ENCODE results near the gene PRDX5.
"Not testable (repeated sequence)": the region's sequence is repeated elsewhere in the genome, so short reads cannot be mapped to it uniquely, and the experiment has no call there.

Gene PRDX5

GRCh38 chr11:64305075-64305690 is 12.7 kb upstream of the PRDX5 start, which contains the start of gene ESRRA:
Gene ESRRA, plus strand, starts transcription at chr11:64305524. Its CDS starts 1,656 bp downstream, at chr11:64307180.
- Mint-ChIP-seq H3K27me3 (peaks cover 10% of the 10 kb centered on the region), H3K4me1 (peaks cover 22% of the 10 kb centered on the region)
- peak; percentile 67 for ATAC-seq (replicated peaks; ENCODE audit: extremely low read depth, poor library complexity, severe bottlenecking)

DNA sequence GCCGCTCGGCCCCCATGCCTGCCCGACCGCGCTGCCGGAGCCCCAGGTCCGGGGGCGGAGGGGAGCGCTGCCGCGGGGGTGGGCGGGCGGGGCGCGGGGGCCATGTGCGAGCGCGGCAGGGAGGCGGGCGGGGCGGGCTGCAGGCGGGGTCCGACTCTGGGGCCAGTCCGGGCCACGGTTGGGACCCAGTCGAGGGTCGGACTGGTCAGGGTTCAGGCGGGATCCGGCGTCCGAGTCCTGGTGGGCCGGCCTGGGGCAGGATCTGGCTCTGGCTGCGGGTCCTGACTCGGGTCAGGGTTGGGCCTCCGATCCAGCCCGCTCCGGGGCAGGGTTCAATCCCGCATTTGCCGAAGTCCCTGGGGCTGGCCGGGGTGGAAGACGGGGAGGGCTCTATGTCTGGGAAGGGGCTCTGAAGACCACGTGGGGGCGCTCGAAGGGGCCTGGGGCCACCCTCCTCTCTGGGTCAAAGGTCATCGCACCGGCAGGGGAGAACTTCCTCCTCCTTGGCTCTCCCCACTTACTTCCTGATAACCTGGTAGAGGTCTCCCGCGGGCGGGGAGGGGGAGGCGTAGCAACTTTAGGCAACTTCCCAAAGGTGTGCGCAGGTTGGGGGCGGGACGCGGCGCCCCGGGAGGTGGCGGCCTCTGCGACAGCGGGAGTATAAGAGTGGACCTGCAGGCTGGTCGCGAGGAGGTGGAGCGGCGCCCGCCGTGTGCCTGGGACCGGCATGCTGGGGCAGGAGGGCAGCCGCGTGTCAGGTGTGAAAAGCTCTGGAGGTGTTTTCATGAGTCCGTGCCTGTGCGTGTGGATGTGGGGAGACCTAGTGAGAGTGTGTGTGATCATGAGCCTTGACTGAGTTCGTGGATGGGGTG is 12.0 kb upstream of the PRDX5 start:
- peak overlapping the region; percentile 93 for H3K4me3 Mint-ChIP-seq
- peaks cover 27% of the 10 kb centered on the region for H3K36me3 Mint-ChIP-seq (ENCODE audit: insufficient read depth)
- peak in 1 of 2 donors; percentile 45 for DNase-seq (ENCODE audit: low spot score in 2 of 2)
- ATAC-seq (replicated peaks; ENCODE audit: extremely low read depth, poor library complexity, severe bottlenecking), result peak; percentile 17
- H3K27me3 Mint-ChIP-seq, result peaks cover 3% of the 10 kb centered on the region
- H3K27ac Mint-ChIP-seq (ENCODE audit: low read depth), result peak overlapping the region; percentile 75
- peaks cover 15% of the 10 kb centered on the region for H3K4me1 Mint-ChIP-seq
- H3K9me3 Mint-ChIP-seq, result no peaks in the 10 kb centered on the region

More at GRCh38 chr11:64305075-64305690, 12.7 kb upstream of the PRDX5 start, which contains the start of gene ESRRA:
- peak within 1 kb of the TSS; percentile 93 for H3K4me3 Mint-ChIP-seq
- peak; percentile 98 to 99 for DNase-seq (ENCODE audit: low spot score in 2 of 2)
- no peaks in the 10 kb centered on the region for H3K9me3 Mint-ChIP-seq
- H3K36me3 Mint-ChIP-seq (ENCODE audit: insufficient read depth), result peaks cover 23% of the 10 kb centered on the region
- peak within 1 kb of the TSS; percentile 92 for H3K27ac Mint-ChIP-seq (ENCODE audit: low read depth)

- Mint-ChIP-seq H3K4me3 (peak overlapping the region; percentile 93), H3K36me3 (ENCODE audit: insufficient read depth) (peaks cover 25% of the 10 kb centered on the region), H3K27me3 (no peaks in the 10 kb centered on the region), H3K4me1 (peaks cover 15% of the 10 kb centered on the region), H3K27ac (ENCODE audit: low read depth) (peak overlapping the region; percentile 75), H3K9me3 (no peaks in the 10 kb centered on the region)
- no peak for DNase-seq (ENCODE audit: low spot score in 2 of 2)
- ATAC-seq (replicated peaks; ENCODE audit: extremely low read depth, poor library complexity, severe bottlenecking), result no peak
Observed at GRCh38 chr11:64306563-64306875, 11.4 kb upstream of the PRDX5 start.

- H3K4me3 Mint-ChIP-seq, result peak overlapping the region; percentile 93
- no peak for ATAC-seq (replicated peaks; ENCODE audit: extremely low read depth, poor library complexity, severe bottlenecking)
- no peaks in the 10 kb centered on the region for H3K9me3 Mint-ChIP-seq
- peaks cover 15% of the 10 kb centered on the region for H3K4me1 Mint-ChIP-seq
- H3K27me3 Mint-ChIP-seq, result no peaks in the 10 kb centered on the region
- peak overlapping the region; percentile 75 for H3K27ac Mint-ChIP-seq (ENCODE audit: low read depth)
- DNase-seq (ENCODE audit: low spot score in 2 of 2), result no peak
- H3K36me3 Mint-ChIP-seq (ENCODE audit: insufficient read depth), result peaks cover 25% of the 10 kb centered on the region
Observed at GRCh38 chr11:64306876-64307622, 10.9 kb upstream of the PRDX5 start.

DNA sequence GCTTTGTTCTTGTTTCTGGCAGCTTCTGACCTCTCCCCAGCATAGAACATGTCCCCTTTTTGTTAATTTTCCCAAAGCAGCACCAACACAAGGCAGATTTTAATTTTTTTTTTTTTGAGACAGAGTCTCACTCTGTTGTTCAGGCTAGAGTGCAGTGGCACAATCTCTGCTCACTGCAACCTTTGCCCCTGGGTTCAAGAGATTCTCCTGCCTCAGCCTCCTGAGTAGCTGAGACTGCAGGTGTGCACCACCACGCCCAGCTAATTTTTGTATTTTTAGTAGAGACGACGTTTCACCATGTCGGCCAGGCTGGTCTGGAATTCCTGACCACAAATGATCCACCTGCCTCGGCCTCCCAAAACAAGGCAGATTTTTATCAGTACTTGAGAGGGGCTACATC is 10.1 kb upstream of the PRDX5 start:
- H3K36me3 Mint-ChIP-seq (ENCODE audit: insufficient read depth), result peaks cover 27% of the 10 kb centered on the region
- not testable (repeated sequence) for H3K9me3 Mint-ChIP-seq; DNase-seq (ENCODE audit: low spot score in 2 of 2); ATAC-seq (replicated peaks; ENCODE audit: extremely low read depth, poor library complexity, severe bottlenecking); H3K27ac Mint-ChIP-seq (ENCODE audit: low read depth); H3K27me3 Mint-ChIP-seq
- H3K4me3 Mint-ChIP-seq, result peak overlapping the region; percentile 61
- H3K4me1 Mint-ChIP-seq, result peaks cover 20% of the 10 kb centered on the region

DNA sequence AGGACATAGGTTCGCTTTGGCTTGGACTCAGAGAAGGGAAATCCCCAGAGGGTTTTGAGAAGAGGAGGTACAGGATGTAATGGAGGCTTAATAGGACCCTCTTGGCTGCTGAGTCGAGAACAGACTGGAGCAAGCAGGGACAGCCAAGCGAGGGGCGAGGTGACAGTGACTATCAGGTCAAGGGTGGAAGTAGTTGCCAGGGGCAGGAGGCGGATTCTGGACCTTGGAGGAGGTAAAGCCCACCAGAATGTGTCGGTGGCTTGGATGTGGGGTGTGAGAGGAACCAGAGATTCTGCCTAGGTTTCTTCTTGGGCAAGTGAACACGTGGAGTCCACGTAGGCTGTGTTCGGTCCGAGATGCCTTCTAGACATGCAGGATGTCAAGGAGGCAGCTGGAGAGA is 5.0 kb upstream of the PRDX5 start:
- Mint-ChIP-seq H3K27me3 (no peaks in the 10 kb centered on the region), H3K27ac (ENCODE audit: low read depth) (peak overlapping the region; percentile 22), H3K9me3 (no peaks in the 10 kb centered on the region), H3K36me3 (ENCODE audit: insufficient read depth) (peaks cover 32% of the 10 kb centered on the region), H3K4me1 (peaks cover 27% of the 10 kb centered on the region), H3K4me3 (no peak overlapping the region)
- ATAC-seq (replicated peaks; ENCODE audit: extremely low read depth, poor library complexity, severe bottlenecking) (no peak), DNase-seq (ENCODE audit: low spot score in 2 of 2) (no peak)

- ATAC-seq (replicated peaks; ENCODE audit: extremely low read depth, poor library complexity, severe bottlenecking) (no peak), DNase-seq (ENCODE audit: low spot score in 2 of 2) (no peak)
- H3K27me3 Mint-ChIP-seq, result no peaks in the 10 kb centered on the region
- H3K36me3 Mint-ChIP-seq (ENCODE audit: insufficient read depth), result peaks cover 33% of the 10 kb centered on the region
- peaks cover 34% of the 10 kb centered on the region for H3K4me1 Mint-ChIP-seq
- no peaks in the 10 kb centered on the region for H3K9me3 Mint-ChIP-seq
- no peak overlapping the region for H3K4me3 Mint-ChIP-seq
- peak overlapping the region; percentile 22 for H3K27ac Mint-ChIP-seq (ENCODE audit: low read depth)
Observed at GRCh38 chr11:64313491-64314145, 4.3 kb upstream of the PRDX5 start.

DNA sequence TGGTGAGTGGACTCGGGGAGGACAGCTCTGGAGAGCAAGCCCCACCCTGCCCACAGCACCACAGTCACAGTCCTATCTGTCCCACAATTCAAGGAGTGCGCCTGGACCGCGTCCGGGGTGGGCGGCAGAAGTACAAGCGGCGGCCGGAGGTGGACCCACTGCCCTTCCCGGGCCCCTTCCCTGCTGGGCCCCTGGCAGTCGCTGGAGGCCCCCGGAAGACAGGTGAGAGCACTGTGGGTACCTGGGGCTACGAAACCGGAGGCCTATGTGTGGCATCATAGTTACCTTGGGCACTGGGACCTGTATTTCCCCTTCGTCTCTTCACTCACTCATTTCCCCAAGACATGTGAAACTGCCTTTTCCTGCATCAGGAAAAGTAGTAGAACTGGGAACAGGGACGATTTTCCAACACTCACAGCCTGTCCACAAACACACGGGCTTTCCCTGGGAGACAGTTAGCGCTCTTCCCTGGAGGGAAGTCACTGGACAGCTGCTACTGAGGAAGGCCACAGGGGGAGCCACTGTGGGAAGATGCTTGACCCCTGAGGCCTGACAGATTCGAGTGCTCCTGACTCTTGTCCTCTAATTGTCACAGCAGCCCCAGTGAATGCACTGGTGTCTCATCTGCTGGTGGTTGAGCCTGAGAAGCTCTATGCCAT is 3.6 kb upstream of the PRDX5 start:
- Mint-ChIP-seq H3K4me3 (no peak overlapping the region), H3K27me3 (no peaks in the 10 kb centered on the region), H3K27ac (ENCODE audit: low read depth) (no peak overlapping the region)

DNA sequence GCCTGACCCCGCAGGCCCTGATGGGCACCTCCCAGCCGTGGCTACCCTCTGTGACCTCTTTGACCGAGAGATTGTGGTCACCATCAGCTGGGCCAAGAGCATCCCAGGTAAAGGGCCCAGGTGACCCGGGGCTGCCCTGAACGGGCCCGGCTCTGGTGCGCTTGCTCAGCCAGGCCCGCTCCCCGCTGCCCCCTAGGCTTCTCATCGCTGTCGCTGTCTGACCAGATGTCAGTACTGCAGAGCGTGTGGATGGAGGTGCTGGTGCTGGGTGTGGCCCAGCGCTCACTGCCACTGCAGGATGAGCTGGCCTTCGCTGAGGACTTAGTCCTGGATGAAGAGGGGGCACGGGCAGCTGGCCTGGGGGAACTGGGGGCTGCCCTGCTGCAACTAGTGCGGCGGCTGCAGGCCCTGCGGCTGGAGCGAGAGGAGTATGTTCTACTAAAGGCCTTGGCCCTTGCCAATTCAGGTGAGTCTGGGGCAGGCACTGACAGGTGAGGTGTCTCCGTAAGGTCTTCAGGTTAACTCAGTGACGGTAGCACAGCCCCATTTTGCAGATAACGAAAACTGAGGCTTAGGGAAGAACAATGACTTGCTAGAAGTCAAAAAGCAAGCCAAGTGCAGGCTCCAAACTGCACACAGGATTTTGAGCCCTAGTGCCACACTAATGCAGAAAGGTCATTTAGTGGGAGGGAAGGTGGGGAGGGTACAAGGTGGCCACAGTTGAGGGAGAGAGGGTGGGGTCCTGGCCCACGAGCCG is 2.9 kb upstream of the PRDX5 start:
- Mint-ChIP-seq H3K36me3 (ENCODE audit: insufficient read depth) (peaks cover 34% of the 10 kb centered on the region), H3K9me3 (no peaks in the 10 kb centered on the region), H3K27me3 (no peaks in the 10 kb centered on the region), H3K4me3 (no peak overlapping the region), H3K27ac (ENCODE audit: low read depth) (no peak overlapping the region), H3K4me1 (peaks cover 43% of the 10 kb centered on the region)
- no peak for DNase-seq (ENCODE audit: low spot score in 2 of 2)
- ATAC-seq (replicated peaks; ENCODE audit: extremely low read depth, poor library complexity, severe bottlenecking), result no peak

More for the DNA sequence above, 3.6 kb upstream of the PRDX5 start:
- peaks cover 40% of the 10 kb centered on the region for H3K4me1 Mint-ChIP-seq
- DNase-seq (ENCODE audit: low spot score in 2 of 2), result no peak
- no peaks in the 10 kb centered on the region for H3K9me3 Mint-ChIP-seq
- H3K36me3 Mint-ChIP-seq (ENCODE audit: insufficient read depth), result peaks cover 35% of the 10 kb centered on the region
- no peak for ATAC-seq (replicated peaks; ENCODE audit: extremely low read depth, poor library complexity, severe bottlenecking)

DNA sequence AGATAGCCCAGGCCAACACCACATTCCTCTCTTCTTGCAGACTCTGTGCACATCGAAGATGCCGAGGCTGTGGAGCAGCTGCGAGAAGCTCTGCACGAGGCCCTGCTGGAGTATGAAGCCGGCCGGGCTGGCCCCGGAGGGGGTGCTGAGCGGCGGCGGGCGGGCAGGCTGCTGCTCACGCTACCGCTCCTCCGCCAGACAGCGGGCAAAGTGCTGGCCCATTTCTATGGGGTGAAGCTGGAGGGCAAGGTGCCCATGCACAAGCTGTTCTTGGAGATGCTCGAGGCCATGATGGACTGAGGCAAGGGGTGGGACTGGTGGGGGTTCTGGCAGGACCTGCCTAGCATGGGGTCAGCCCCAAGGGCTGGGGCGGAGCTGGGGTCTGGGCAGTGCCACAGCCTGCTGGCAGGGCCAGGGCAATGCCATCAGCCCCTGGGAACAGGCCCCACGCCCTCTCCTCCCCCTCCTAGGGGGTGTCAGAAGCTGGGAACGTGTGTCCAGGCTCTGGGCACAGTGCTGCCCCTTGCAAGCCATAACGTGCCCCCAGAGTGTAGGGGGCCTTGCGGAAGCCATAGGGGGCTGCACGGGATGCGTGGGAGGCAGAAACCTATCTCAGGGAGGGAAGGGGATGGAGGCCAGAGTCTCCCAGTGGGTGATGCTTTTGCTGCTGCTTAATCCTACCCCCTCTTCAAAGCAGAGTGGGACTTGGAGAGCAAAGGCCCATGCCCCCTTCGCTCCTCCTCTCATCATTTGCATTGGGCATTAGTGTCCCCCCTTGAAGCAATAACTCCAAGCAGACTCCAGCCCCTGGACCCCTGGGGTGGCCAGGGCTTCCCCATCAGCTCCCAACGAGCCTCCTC is 2.0 kb upstream of the PRDX5 start:
- DNase-seq (ENCODE audit: low spot score in 2 of 2); H3K27me3 Mint-ChIP-seq; ATAC-seq (replicated peaks; ENCODE audit: extremely low read depth, poor library complexity, severe bottlenecking); H3K9me3 Mint-ChIP-seq: not testable (repeated sequence)
- H3K4me3 Mint-ChIP-seq, result peak overlapping the region; percentile 93
- peaks cover 29% of the 10 kb centered on the region for H3K36me3 Mint-ChIP-seq (ENCODE audit: insufficient read depth)
- H3K4me1 Mint-ChIP-seq, result peaks cover 52% of the 10 kb centered on the region
- peak overlapping the region; percentile 99 for H3K27ac Mint-ChIP-seq (ENCODE audit: low read depth)

Measured in central memory CD8-positive, alpha-beta T cell (primary cell).